Activated CD4-positive, alpha-beta T cell treated with anti-CD3 and anti-CD28 coated beads, Interleukin-2, amount 50 U/mL, for 4 hours (primary cell): Measurements from ENCODE around the gene TBC1D10A.
A peak's percentile ranks its signal among the peaks of the same experiment; 100 is the strongest.

Experiments
- DNase-seq, 2 experiments: peaks; one replicate each; pipeline ENCODE4 v3.0.0-alpha.2; 2020

The TBC1D10A gene

GRCh38 chr22:30297991-30298701 lies 28.6 kb downstream of the TBC1D10A start:
- no peak for DNase-seq

GRCh38 chr22:30297276-30297990 lies 29.3 kb downstream of the TBC1D10A start:
- no peak for DNase-seq

GRCh38 chr22:30296833-30297232 lies 29.9 kb downstream of the TBC1D10A start:
- DNase-seq = no peak

GRCh38 chr22:30296324-30296723 lies 30.4 kb downstream of the TBC1D10A start:
- DNase-seq = no peak

- no peak for DNase-seq
Observed at GRCh38 chr22:30295576-30295975, 31.2 kb downstream of the TBC1D10A start.

GRCh38 chr22:30294830-30295229 lies 31.9 kb downstream of the TBC1D10A start:
- DNase-seq = no peak

GRCh38 chr22:30294066-30294465 lies 32.7 kb downstream of the TBC1D10A start:
- DNase-seq = no peak

- no peak for DNase-seq
Observed at GRCh38 chr22:30293026-30293425, 33.7 kb downstream of the TBC1D10A start.

GRCh38 chr22:30292069-30292970 lies 34.4 kb downstream of the TBC1D10A start:
- DNase-seq = no peak

GRCh38 chr22:30291058-30291892 lies 35.5 kb downstream of the TBC1D10A start:
- no peak for DNase-seq

GRCh38 chr22:30290342-30291057 lies 36.2 kb downstream of the TBC1D10A start:
- no peak for DNase-seq

- no peak for DNase-seq
Observed at GRCh38 chr22:30289980-30290313, 36.8 kb downstream of the TBC1D10A start.

- DNase-seq = peak; percentile 81 to 83
Observed at GRCh38 chr22:30289141-30289979, 37.4 kb downstream of the TBC1D10A start, which contains the start of gene CASTOR1. Gene CASTOR1 (minus strand): TSS chr22:30289505. CDS start chr22:30289497, 8 bp downstream.

GRCh38 chr22:30288419-30289140 lies 38.2 kb downstream of the TBC1D10A start:
- DNase-seq = no peak

- peak; percentile 91 to 93 for DNase-seq
Observed at GRCh38 chr22:30287648-30288418, 38.9 kb downstream of the TBC1D10A start.

- peak; percentile 83 to 85 for DNase-seq
Observed at GRCh38 chr22:30286813-30287647, 39.7 kb downstream of the TBC1D10A start.

GRCh38 chr22:30286331-30286730 lies 40.4 kb downstream of the TBC1D10A start:
- DNase-seq = no peak

- no peak for DNase-seq
Observed at GRCh38 chr22:30285846-30286200, 40.9 kb downstream of the TBC1D10A start.
